Erythroblast (primary cell): ENCODE measurements around the gene DLK2.
"Not testable (repeated sequence)": the region's sequence is repeated elsewhere in the genome, so short reads cannot be mapped to it uniquely, and the experiment has no call there.

Experiments
- DNase-seq, 2 experiments: peaks; one replicate each; lab custom pipeline; 2025; lab: John Stamatoyannopoulos, UW
- GATA1 ChIP-seq: IDR thresholded peaks from 2 replicates; pipeline ENCODE4 v1.6.1; 2011; ENCODE audit warnings: low read depth, mild to moderate bottlenecking, control low read depth, low read length, moderate library complexity
- POLR2A ChIP-seq: IDR thresholded peaks from 2 replicates; pipeline ENCODE4 v1.6.1; 2011; ENCODE audit warnings: mild to moderate bottlenecking, low read length

The DLK2 gene

DNA sequence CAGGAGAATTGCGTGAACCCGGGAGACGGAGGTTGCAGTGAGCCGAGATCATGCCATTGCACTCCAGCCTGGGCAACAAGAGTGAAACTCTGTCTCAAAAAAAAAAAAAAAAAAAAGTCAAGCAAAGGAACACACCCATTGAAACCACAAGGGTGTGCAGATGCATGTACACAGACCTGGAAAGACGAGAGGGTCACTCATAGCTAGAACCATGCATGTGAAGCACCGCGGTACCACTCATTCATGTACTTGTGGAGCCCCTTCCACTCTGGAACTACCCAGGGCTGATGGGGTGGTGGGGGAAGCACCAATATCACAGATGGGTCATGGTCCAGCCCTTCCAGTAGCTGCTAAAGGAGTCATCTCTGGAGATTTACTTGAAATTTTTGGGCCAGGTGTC, 14.6 kb upstream of the DLK2 start:
- TF ChIP-seq POLR2A: no peak
- no peak for TF ChIP-seq GATA1
- DNase-seq: no peak

DNA sequence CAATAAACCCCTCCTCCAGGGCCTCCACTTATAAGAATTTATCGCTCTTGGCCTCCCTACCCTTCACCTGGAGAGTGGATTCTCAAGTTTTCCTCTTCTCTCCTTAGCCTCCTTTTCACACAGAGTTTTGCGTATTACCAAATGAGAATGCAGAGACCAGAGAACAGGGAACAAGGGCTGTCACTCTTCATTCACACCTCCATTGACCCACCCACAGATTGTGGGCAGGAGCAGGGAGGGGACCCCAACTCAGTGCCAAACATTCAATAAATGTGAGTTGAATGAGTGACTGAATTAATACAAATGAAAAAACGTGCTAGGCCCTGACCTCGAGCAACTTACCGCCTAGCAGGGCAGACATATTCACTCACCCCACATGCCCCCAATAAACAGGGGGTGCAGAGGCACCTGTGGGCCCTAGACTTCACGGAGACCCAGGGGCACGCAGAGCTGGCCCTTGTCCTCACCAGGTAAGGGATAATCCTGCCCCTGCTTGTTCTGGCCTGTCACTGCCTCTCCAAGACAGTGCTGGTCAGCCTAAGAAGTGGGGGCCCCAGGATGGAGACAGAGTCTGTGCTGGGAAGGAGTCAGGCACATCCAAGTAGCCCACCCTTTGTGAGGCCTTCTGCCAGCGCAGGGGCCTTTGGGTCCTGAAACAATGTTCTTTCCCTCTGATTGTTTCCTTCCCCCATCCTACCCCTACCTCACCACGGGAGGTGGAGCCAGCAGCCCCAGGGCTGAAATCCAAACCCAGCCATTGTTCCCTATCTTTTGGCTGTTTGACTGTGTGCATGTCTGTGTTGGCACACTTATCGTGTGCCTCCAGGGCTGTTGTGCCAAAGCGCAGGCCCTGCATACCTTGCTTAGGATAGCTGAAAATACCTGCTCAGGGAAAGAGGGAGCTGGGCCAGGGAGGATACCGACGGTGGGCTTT, 13.7 kb upstream of the DLK2 start:
- TF ChIP-seq GATA1 (no peak), POLR2A (no peak)
- no peak for DNase-seq

DNA sequence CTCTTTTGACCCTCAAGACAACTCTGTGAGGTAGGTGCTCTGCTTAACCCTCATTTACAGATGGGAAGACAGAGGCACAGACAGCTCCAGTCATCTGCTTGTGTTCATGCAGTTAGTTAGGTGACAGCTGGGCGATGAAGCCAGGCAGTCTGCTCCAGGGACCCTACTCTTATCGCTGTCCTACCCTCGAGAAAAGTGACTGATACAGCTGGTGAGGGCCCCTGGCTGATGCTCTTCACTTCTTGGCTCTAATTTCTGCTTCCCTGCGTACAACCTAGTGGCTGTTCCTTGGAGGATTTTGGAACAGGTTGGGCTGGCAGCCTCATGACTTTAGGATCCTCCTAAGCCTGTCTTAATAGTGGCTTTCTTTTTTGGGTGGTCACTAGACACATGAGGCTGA, 12.9 kb upstream of the DLK2 start:
- TF ChIP-seq POLR2A: no peak
- TF ChIP-seq GATA1: no peak
- no peak for DNase-seq

DNA sequence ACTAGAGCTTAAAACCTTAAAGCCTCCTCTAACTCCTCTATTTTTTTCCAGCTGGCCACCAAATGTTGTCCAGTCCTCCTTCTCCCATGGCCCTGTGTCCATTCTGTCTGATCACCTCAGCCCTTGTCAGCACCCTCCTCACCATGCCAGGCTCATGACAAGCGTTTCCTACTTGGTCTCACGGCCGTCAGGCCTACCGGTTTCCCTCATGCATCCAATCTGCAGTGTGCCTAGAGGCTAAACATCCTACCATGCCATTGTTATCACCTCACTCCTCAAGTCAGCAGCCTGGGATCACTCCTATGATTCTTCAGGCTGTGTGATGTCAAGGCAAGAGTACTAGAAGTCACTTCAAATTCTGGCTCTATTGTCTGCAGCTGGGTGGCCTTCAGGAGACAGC, 12.4 kb upstream of the DLK2 start:
- no peak for DNase-seq
- no peak for TF ChIP-seq GATA1
- no peak for TF ChIP-seq POLR2A

DNA sequence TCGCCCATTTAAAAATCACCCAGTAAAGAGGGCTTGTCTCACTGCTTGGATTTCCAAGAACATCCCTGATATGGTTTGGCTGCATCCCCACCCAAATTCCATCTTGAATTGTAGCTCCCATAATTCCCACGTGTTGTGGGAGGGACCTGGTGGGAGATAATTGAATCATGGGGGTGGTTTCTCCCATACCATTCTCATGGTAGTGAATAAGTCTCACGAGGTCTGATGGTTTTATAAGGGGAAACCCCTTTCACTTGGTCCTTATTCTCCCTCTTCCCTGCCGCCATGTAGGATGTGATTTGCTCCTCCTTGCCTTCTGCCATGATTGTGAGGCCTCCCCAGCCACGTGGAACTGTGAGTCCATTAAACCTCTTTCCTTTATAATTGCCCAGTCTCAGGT, 11.9 kb upstream of the DLK2 start:
- not testable (repeated sequence) for DNase-seq

DNA sequence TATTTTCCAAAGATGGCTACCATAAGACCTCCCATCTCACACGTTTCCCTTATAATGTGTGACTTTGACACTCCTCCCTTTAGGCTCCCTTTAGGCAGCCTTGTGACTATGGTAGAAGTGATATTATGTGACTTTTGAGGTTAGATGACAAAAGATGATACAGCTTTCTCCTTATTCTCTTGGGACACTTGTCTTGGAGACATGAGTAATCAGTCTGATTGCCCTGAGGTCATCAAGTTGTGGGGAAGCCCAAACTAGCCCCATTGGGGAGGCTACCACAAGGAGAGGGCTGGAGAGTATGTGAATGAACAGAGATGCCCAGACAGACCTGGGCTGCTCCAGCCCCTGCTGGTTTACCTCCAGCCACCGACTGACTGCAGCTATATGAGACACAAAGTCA, 10.6 kb upstream of the DLK2 start:
- TF ChIP-seq POLR2A (no peak), GATA1 (no peak)
- no peak for DNase-seq

DNA sequence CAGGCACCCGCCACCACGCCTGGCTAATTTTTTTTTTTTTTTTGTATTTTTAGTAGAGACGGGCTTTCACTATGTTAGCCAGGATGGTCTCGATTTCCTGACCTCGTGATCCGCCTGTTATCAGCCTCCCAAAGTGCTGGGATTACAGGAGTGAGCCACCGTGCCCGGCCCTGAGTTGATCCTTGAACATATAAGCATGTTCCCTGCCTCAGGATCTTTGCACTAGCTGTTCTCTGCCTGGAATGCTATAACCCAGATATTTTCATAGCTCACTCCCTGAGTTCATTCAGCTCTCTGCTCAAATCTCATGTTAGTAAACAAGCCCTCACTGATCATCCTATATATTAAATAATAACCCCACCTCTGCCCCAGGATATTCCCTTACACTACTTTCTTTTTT, 9.0 kb upstream of the DLK2 start:
- no peak for TF ChIP-seq GATA1
- no peak for TF ChIP-seq POLR2A
- no peak for DNase-seq

DNA sequence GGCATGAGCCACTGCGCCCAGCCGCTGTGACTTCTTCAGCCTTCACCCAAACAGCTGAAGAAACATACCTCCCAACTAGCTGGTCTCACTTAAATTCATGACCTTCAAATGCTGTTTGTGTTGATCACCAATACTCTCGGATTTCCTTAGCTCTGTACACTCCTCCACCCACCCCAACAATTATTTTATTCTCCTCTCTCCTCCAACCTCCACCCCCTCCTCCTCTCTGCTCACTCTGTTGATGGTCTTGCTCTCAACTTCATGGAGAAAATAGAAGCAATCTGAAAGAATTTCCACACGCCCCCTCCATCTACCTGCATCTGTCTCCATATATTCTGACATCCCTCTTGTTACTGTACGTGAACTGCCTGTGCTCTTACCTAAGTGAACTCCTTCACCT, 6.6 kb upstream of the DLK2 start:
- DNase-seq: no peak
- TF ChIP-seq POLR2A (no peak), GATA1 (no peak)

DNA sequence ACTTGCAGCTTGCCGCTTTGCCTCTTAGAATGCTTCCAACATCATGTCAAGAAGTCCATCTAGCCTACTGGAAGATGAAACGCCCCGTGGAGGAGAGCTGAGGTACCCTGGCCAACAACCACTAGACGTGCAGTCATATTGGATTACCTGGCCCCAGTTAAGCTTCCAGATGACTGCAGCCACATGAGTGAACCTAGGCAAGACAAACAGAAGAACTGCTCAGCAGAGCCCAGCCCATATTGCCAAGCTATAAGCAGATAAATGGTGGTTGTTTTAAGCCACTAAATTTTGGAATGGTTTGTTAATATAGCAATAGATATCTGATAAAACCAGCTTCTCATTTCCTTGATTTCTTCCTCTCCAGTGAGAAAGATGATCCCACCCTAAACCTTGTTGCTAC, 4.7 kb upstream of the DLK2 start:
- TF ChIP-seq GATA1: no peak
- no peak for TF ChIP-seq POLR2A
- DNase-seq: no peak

DNA sequence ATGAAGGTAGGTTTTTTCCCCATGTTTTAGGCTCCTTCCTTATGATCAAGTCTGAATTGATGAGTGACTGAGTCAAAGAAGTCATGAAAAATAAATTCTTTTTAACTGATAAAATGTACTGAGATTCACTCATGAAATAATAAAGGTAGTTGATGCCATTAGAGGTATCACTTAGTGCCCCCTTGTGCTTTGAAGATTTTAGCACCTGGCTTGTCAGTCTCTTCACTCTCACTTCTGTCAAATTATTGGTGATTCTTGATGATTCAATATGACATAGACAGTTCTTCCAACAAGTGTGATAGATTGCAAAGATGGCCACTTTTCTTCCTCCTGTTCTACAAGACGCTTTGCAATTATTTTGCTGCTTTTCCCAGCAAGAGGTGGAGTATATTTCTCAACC, 4.2 kb upstream of the DLK2 start:
- no peak for DNase-seq
- TF ChIP-seq POLR2A: no peak
- TF ChIP-seq GATA1: no peak

DNA sequence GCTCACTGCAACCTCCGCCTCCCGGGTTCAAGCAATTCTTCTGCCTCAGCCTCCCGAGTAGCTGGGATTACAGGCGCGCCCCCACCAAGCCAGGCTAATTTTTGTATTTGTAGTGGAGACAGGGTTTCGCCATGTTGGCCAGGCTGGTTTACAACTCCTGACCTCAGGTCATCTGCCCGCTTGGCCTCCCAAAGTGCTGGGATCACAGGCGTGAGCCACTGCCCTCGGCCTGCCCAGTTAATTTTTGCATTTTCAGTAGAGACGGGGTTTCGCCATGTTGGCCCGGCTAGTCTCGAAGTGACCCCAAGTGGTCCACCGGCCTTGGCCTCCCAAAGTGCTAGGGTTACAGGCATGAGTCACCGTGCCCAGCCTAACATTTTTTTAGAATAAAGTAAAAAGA, 2.8 kb upstream of the DLK2 start:
- DNase-seq: not testable (repeated sequence)

DNA sequence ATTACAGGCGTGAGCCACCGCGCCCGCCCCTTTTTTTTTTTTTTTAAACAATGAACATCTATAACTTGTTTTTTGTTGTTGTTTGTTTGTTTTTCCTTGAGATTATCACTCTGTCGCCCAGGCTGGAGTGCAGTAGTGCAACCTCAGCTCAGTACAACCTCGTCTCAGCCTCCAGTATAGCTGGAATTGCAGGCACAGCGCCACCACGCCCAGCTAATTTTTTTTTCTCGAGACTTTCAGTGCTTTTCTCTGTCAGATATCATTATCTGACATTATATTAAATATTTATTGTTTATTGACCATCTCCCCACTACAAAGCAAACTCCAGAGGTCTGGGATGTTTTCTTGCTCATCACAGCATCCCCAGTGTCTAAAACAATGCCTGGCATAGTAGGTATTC, 2.3 kb upstream of the DLK2 start:
- DNase-seq: no peak
- no peak for TF ChIP-seq POLR2A
- no peak for TF ChIP-seq GATA1

DNA sequence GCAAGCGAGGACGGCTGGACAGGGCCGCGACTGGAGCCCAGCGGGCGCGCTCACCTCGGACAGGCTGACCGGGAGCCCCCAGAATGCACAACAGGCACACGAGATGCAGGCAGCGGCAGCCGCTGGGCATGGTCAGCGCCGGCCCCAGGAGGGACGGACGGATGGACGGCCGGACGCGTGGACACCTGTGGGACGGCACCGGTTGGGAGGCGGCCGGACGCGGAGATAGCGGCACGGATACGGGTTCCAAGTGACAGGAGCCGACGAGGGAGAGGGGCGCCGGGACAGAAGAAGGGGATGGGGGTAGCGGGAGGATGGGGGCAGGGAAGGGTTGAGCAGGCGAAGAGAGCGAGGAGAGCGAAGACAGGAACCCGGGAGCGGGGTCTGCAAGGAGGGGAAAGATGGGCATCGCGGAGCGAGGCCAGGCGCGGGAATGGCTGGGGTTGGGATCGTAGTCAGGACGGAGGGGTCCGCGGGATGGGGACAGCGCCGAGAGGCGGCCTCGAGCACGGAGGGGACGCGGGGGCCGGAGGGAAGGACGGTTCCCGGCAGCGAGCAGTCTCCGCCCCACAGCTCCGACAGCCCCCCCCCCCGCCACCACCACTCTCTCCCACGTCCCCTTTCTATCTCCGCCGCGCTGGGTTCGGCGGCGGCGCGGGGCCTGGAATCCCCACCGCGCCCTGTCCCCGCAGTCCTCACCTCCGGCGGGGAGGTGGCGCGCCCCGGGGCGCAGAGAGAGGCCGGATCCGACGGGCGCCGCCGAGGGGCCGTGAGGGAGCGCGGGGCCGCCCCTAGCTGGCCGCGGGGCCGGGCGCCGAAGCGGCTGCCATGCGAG, 435 bp downstream of the DLK2 start:
- TF ChIP-seq POLR2A (no peak), GATA1 (no peak)
- DNase-seq: peak; percentile 18 to 36

DNA sequence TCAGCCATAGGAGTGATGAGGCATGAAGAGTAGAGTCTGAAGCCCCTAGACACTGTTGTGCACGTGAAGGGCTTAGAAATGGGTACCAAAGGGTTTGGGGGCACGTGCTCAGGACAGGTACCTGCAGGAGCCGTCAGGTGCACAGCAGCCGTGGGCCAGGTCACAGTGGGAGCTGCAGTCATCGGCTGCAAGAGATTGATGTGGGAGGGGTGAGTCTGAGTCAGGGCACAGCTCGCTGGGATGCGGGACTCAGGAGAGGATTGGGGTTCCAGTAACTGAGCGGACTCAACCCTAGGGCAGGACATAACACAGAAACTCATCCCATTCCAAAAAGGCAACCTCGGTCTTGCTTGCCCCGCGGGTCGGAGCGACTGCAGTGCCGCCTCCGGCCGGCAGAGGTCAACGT, 1.1 kb downstream of the DLK2 start:
- peak; percentile 78 to 84 for DNase-seq
- TF ChIP-seq GATA1 (no peak), POLR2A (no peak)
